NCI-H187 treated with DMSO at 0.1 percent for 48 hours (cell line): ENCODE results near the gene FOXO3.
"Not testable (repeated sequence)": the region's sequence is repeated elsewhere in the genome, so short reads cannot be mapped to it uniquely, and the experiment has no call there.

ENCODE experiments used
- DNase-seq: peaks from one replicate; lab custom pipeline; 2025; lab: John Stamatoyannopoulos, UW

FOXO3 gene

GRCh38 chr6:108560463-108561308 lies at the start of gene FOXO3:
TSS of gene FOXO3 (plus strand) at chr6:108560917. CDS start at chr6:108561209, 292 bp downstream.
- peak; percentile 11 for DNase-seq

GRCh38 chr6:108518714-108519576 lies 41.8 kb upstream of the FOXO3 start:
- DNase-seq, result no peak

GRCh38 chr6:108521616-108522107 lies 39.1 kb upstream of the FOXO3 start:
- DNase-seq, result no peak

- DNase-seq, result no peak
These were observed 37.0 kb upstream of the FOXO3 start for GRCh38 chr6:108523697-108524096.

GRCh38 chr6:108524528-108525248 lies 36.0 kb upstream of the FOXO3 start:
- no peak for DNase-seq

- no peak for DNase-seq
These were observed 34.0 kb upstream of the FOXO3 start for GRCh38 chr6:108526739-108527174.

- DNase-seq, result no peak
These were observed 31.8 kb upstream of the FOXO3 start for GRCh38 chr6:108528878-108529277.

- DNase-seq, result no peak
These were observed 29.4 kb upstream of the FOXO3 start for GRCh38 chr6:108531332-108531731.

- DNase-seq, result no peak
These were observed 25.5 kb upstream of the FOXO3 start for GRCh38 chr6:108535114-108535742.

GRCh38 chr6:108535920-108536535 lies 24.7 kb upstream of the FOXO3 start:
- DNase-seq, result not testable (repeated sequence)

GRCh38 chr6:108541843-108542759 lies 18.6 kb upstream of the FOXO3 start:
- peak; percentile 45 for DNase-seq

- DNase-seq, result no peak
These were observed 17.4 kb upstream of the FOXO3 start for GRCh38 chr6:108543175-108543940.

GRCh38 chr6:108544606-108545005 lies 16.1 kb upstream of the FOXO3 start:
- no peak for DNase-seq

- no peak for DNase-seq
These were observed 14.4 kb upstream of the FOXO3 start for GRCh38 chr6:108546079-108547049.

- no peak for DNase-seq
These were observed 11.5 kb upstream of the FOXO3 start for GRCh38 chr6:108549241-108549640.

- no peak for DNase-seq
These were observed 11.0 kb upstream of the FOXO3 start for GRCh38 chr6:108549741-108550140.

GRCh38 chr6:108550256-108550655 lies 10.5 kb upstream of the FOXO3 start:
- no peak for DNase-seq
